Measurements from ENCODE around the gene PARD3B.

PARD3B gene

GRCh38 chr2:205375461-205376448 is 830.5 kb downstream of the PARD3B start:
- no peak for DNase-seq

- no peak for DNase-seq
Measured at GRCh38 chr2:205377324-205377723, 832.0 kb downstream of the PARD3B start.

- no peak for DNase-seq
Measured at GRCh38 chr2:205383601-205384000, 838.3 kb downstream of the PARD3B start.

DNA sequence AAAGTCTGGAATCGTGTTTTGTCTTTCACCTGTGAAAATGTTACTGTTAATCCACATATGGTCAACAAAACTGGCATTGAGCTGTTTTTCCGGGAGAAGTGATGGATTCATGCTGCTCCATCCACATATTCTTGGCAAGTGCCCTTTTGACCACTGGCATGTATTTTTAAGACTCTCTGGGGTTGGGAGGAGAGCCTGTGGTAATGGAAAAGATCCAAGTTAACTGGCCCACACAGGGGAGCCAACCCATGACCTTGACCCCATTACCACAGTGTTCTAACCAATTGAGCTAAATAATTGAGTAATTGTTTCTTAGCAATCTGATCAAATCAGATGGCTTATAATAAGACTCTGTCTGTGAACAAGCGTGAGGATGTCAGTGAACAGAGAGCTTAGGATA is 840.8 kb downstream of the PARD3B start:
- DNase-seq: no peak

- no peak for DNase-seq
Measured at GRCh38 chr2:205387350-205388055, 842.2 kb downstream of the PARD3B start.

- DNase-seq: no peak
Measured at GRCh38 chr2:205390866-205391265, 845.6 kb downstream of the PARD3B start.

- no peak for DNase-seq
Measured at GRCh38 chr2:205401511-205401910, 856.2 kb downstream of the PARD3B start.

DNA sequence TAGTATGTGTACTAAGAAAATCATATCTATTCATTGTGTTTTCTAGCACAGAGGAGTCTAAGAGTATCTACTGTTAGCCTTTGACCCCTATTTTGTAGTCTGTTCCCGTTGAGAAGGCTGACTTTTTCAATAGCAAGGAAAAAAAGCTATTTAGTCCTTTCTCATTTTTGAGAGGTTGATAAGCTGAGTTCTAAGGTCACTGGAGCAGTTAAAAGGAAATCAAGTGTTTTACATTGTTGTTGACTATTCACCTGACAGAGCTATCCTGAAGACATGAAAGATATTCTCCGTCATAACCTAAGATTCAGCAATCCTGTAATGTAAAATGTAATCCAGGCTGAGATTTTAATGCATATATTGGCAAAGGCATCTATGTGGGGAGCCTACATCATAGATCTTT is 856.7 kb downstream of the PARD3B start:
- no peak for DNase-seq

GRCh38 chr2:205403244-205403825 is 858.1 kb downstream of the PARD3B start:
- DNase-seq: no peak

DNA sequence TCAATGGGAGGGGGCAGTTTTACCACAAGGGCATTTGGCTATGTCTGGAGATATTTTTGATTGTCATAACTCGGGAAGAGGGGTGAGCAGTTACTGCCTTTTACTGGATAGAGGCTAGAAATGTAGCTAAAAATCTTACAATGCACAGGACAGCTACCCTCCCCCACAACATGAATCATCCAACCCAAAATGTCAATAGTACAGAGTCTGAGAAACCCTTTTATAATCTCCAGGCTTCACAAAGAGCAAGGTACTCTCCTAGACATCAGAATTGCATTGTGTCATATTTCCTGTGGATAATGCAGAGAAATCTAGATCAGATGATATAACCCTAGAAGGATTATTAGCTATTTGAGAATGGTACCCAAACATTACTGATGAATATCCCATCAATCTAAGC is 859.9 kb downstream of the PARD3B start:
- no peak for DNase-seq

- DNase-seq: no peak
Measured at GRCh38 chr2:205405752-205406151, 860.5 kb downstream of the PARD3B start.

DNA sequence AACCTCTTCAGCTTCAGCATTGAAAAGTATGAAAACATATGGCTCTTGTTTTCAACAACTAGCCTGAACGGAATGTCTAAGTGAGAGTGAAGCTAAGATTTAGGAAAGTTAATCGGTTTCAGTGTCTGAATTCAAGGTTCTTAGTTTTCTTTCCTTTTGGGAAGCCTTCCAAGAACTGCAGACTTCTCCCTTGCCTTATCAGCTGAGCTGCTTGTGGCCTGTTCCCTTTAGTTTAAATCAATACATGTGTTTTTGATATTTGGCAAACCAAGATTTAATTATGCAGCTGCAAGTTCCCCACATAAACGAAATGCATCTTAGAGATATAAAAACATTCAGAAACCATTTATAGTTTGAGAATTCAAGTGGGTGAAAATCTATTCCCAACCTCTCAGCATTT is 862.7 kb downstream of the PARD3B start:
- DNase-seq: no peak

DNA sequence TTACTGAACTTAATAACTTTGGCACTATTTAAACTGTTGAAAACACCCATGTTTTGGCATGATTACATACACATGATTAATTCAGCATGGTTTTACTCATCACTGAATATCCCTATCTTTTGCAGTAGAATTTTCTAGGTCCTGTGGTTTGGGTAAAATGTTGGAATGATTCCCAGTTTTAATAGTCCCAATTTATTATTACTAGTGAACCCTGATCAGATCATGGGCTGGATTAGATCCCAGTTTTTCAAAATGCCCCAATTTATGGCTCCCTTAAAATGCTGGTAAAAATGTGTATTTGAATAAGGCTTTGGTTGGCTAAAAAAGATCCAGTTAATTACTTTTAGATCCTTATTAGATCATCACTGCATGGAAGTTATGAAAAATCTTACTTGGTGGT is 863.4 kb downstream of the PARD3B start:
- DNase-seq: no peak

DNA sequence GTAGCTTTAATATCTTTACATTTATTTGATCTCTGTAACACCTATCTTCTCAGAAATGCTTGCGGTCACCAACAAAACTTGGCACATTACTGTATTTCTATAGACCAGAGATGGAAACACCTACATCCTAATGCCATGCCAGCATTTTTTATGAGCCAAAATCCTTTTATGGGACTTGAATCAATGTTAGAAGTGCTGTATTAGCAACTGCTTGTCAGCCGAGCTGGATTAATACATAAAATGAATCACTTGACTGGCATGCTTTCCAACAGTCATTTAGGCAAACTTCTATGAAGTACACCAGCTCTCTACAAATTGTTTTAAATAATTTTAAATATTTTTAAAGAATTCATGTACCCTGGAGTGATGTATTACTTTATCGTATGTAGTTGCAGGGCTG is 864.1 kb downstream of the PARD3B start:
- DNase-seq: no peak

GRCh38 chr2:205411558-205411957 is 866.3 kb downstream of the PARD3B start:
- no peak for DNase-seq

- no peak for DNase-seq
Measured at GRCh38 chr2:205424326-205424725, 879.1 kb downstream of the PARD3B start.

- no peak for DNase-seq
Measured at GRCh38 chr2:205425102-205425501, 879.8 kb downstream of the PARD3B start.

- DNase-seq: no peak
Measured at GRCh38 chr2:205427112-205427511, 881.8 kb downstream of the PARD3B start.

GRCh38 chr2:205428811-205429210 is 883.5 kb downstream of the PARD3B start:
- DNase-seq: no peak

DNA sequence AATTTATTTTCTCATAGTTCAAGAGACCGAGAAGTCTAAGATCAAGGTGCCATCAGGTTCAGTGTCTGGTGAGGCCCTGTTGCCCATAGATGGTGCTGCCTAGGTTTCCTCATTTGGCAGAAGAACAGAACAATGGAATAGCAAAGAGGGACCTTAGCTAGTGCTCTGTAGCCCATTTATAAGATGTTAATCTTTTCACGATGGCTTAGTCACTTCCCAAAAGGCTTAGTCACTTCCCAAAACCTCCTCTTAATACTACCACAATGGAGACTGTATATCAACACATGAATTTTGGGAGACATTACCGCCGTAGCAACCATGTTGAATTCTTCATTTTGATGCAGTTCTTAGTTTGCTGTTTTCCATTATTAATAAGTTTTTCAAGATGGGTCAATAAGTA is 890.7 kb downstream of the PARD3B start:
- DNase-seq: no peak

DNA sequence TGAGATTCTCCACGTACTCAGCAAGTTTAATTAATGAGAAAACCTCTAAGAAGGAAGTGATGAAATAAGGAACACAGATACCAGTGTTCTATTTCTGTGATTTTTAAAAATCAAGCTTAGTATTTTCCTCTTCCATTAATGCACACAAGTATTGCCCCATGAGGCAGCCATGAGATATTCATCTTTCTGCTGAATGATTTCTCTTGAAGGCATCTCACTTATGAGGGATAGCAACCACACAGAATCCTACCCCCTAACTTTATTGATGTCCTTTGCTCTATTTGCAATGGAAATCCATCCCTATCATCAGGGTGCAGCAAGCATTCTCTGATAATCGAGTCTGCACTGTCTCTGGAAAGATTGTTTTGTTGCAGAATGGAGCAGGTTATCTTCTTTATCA is 893.0 kb downstream of the PARD3B start:
- no peak for DNase-seq

DNA sequence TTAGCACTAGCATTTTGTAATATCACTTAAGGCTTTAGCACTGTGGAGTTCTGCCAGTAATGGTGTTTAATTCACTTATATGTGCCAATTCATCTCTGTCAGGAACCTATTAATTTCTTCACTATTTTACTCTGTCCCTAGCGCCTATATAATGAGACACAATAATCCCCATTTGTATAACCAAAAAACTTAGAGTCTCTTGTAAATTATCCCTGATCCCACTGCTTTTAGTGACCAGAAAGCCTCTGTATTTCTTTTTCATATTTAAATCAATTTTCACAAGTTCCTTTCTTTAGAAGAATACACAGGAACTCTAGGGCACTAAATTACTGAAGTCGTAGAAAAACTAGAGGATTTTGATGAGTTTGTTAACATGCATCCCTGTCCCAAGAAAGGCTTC is 894.3 kb downstream of the PARD3B start:
- no peak for DNase-seq

- DNase-seq: no peak
Measured at GRCh38 chr2:205441524-205441923, 896.2 kb downstream of the PARD3B start.

DNA sequence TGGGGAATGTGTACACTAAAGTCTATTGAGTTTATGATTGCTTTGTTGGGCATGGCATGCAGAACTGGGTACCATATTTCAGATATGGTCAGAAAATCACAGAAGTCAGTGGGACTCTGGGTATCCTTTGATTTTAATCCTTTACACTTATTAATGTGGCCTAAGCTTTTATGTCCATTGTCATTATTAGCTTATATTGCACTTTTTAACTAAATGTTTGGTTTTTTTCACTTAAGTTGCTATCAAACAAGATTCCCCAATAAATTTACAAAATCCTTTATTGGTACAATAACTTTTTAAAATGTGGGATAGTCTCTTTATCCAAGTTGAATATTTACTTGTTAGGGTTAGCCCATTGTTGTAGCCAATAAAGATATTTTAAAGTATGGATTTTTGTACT is 902.9 kb downstream of the PARD3B start:
- no peak for DNase-seq

Measured in NCI-H2107 (cell line).